Transverse colon (tissue), 4 donors: ENCODE data around the gene SSH2.

Source experiments
- POLR2AphosphoS5 ChIP-seq, 3 donors: sonication (generic); formaldehyde crosslinking; IDR thresholded peaks; one replicate each; pipeline ENCODE4 v1.6.1; 2016; ENCODE audit warnings: antibody characterized with exemption in 3 of 3
- TF ChIP-seq, protein P1 (sequence below), 5 experiments: fragments of 200-600 bp in 3 of 5; fragments of 450-650 bp in 2 of 5; sonication (generic) in 3 of 5; IDR thresholded peaks; 1 replicate in 2 of 5; 2 replicates in 3 of 5; pipeline ENCODE4 v1.5.1; 2016 to 2017; ENCODE audit warnings: antibody characterized with exemption in 5 of 5, inconsistent platforms in 3 of 5, mild to moderate bottlenecking in 2 of 5, moderate library complexity in 1 of 5

DNA sequence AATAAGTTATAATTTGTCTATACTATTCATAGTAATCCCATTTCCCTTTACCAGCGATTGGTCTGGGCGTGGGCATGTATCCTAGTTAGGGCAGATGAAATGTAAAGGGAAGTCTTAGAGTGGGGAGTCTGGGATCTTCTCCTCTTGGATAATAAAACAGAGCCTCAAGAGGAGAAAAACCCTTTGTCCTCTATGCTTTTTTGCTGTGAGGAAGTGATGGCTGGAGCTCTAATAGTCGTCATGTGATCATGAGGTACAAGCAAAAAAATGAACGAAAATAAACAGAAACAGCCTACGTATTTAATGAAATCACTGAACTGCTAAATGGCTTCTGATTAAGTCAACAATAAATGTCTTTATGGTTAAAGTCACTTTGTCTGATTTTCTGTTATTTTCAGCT lies 38.2 kb upstream of the SSH2 start:
- TF ChIP-seq, protein P1, sequence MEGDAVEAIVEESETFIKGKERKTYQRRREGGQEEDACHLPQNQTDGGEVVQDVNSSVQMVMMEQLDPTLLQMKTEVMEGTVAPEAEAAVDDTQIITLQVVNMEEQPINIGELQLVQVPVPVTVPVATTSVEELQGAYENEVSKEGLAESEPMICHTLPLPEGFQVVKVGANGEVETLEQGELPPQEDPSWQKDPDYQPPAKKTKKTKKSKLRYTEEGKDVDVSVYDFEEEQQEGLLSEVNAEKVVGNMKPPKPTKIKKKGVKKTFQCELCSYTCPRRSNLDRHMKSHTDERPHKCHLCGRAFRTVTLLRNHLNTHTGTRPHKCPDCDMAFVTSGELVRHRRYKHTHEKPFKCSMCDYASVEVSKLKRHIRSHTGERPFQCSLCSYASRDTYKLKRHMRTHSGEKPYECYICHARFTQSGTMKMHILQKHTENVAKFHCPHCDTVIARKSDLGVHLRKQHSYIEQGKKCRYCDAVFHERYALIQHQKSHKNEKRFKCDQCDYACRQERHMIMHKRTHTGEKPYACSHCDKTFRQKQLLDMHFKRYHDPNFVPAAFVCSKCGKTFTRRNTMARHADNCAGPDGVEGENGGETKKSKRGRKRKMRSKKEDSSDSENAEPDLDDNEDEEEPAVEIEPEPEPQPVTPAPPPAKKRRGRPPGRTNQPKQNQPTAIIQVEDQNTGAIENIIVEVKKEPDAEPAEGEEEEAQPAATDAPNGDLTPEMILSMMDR (IDR thresholded peaks at IDR 0.05), result no peak
- no peak for TF ChIP-seq POLR2AphosphoS5 (IDR thresholded peaks at IDR 0.05)
